GM12878 (cell line): Measurements from ENCODE around the gene SIK3. TPM values are rescaled to one million over a fixed set of nuclear protein-coding genes. Genes with fewer than 3 reads are reported as not detected.

ENCODE experiments used
- EGR1 ChIP-seq, 2 experiments: IDR thresholded peaks; 1 replicate in 1 of 2; 2 replicates in 1 of 2; pipeline ENCODE4 v1.6.1; 2011 to 2012; ENCODE audit warnings: low read depth in 2 of 2, low read length in 2 of 2, borderline replicate concordance in 1 of 2, mild to moderate bottlenecking in 1 of 2, moderate library complexity in 1 of 2
- MLLT1 ChIP-seq: fragments of 450-650 bp; IDR thresholded peaks from 2 replicates; pipeline ENCODE4 v1.6.1; 2016; ENCODE audit warnings: mild to moderate bottlenecking
- NKRF ChIP-seq: fragments of 450-650 bp; conservative IDR thresholded peaks from 2 replicates; pipeline ENCODE4 v1.6.1; 2017; ENCODE audit warnings: mild to moderate bottlenecking, moderate library complexity
- SKIL ChIP-seq: fragments of 450-650 bp; IDR thresholded peaks from 2 replicates; pipeline ENCODE4 v1.6.1; 2017; ENCODE audit warnings: mild to moderate bottlenecking, low read depth, inconsistent platforms; ENCODE audit not compliant: poor library complexity, severe bottlenecking
- ZBTB11 ChIP-seq: fragments of 450-650 bp; formaldehyde crosslinking; IDR thresholded peaks from 2 replicates; pipeline ENCODE4 v1.5.0; 2022; ENCODE audit warnings: mild to moderate bottlenecking, missing genetic modification characterization
- polyA plus RNA-seq, 11 experiments: library from polyadenylated mRNA; depleted of rRNA in 4 of 11; unstranded in 6 of 11; stranded (reverse) in 5 of 11; fragments of >200 nt; fragmentation: Nextera tagmentation in 4 of 11; fragmentation: Illumina TruSeq in 1 of 11; extraction: Ambion mirVana in 4 of 11; extraction: Trizol in 1 of 11; gene quantifications; 1 replicate in 1 of 11; 2 replicates in 10 of 11; pipeline versions ENCODE4 v1.2.1 to v1.2.3, GENCODE V29; 2011 to 2016; ENCODE audit warnings: inconsistent platforms in 2 of 11, missing spikeins in 2 of 11, low read depth in 1 of 11
- total RNA-seq, 4 experiments: library from RNA; depleted of rRNA in 3 of 4; stranded (reverse); fragments of >200 nt in 3 of 4; fragmentation: Illumina TruSeq in 1 of 4; extraction: Trizol in 1 of 4; gene quantifications; 2 replicates each; pipeline versions ENCODE4 v1.2.1 to v1.2.3, GENCODE V29; 2013 to 2021

Gene SIK3
- total and polyA plus RNA-seq, 10 of the 15 experiments (the other 5 are each of a cell fraction or from before 2014, with no cell fraction given) = 2.5 to 31.9 (median 11.1) TPM

GRCh38 chr11:117146521-117146920 lies 48.3 kb upstream of the SIK3 start (continued):
- TF ChIP-seq MLLT1 = no peak
- TF ChIP-seq SKIL = no peak
- TF ChIP-seq NKRF = no peak
- TF ChIP-seq EGR1 (IDR thresholded peaks at IDR 0.05; ENCODE audit: borderline replicate concordance in 1 of 2, low read depth in 2 of 2, low read length in 2 of 2) = no peak
- no peak for TF ChIP-seq ZBTB11 (CRISPR knock-in tag)
- TF ChIP-seq, all 136 proteins: peak for 0
